ENCODE measurements around the gene MEIKIN.

DNA sequence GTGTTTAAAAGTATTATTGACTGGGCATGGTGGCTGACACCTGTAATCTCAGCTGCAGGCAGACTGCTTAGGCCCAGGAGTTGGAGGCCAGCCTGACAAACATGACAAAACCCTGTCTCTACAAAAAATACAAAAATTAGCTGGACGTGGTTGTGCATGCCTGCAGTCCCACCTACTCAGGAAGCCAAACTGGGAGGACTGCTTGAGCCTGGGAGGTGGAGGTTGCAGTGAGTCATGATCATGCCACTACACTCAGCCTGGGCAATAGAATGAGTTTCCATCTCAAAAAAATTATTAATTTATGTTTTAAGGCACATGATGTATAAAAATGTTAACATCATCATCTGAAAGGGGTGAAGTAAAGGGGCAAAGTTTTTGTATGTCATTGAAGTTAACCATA lies 98.9 kb downstream of the MEIKIN start:
- no peak for TF ChIP-seq CTCF (conservative IDR thresholded peaks at IDR 0.05; ENCODE audit: low read depth in 2 of 2)
- no peak for TF ChIP-seq CREB1 (CRISPR knock-in tag; IDR thresholded peaks at IDR 0.05; ENCODE audit: low read depth)
- TF ChIP-seq EZH2 (IDR thresholded peaks at IDR 0.05; ENCODE audit: low read depth, unreplicated experiment) = no peak
- TF ChIP-seq, protein P1, sequence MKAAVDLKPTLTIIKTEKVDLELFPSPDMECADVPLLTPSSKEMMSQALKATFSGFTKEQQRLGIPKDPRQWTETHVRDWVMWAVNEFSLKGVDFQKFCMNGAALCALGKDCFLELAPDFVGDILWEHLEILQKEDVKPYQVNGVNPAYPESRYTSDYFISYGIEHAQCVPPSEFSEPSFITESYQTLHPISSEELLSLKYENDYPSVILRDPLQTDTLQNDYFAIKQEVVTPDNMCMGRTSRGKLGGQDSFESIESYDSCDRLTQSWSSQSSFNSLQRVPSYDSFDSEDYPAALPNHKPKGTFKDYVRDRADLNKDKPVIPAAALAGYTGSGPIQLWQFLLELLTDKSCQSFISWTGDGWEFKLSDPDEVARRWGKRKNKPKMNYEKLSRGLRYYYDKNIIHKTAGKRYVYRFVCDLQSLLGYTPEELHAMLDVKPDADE (IDR thresholded peaks at IDR 0.05) = no peak
- TF ChIP-seq REST (IDR thresholded peaks at IDR 0.05; ENCODE audit: unreplicated experiment) = no peak
- no peak for TF ChIP-seq EZH2phosphoT487 (IDR thresholded peaks at IDR 0.05; ENCODE audit: unreplicated experiment)
- TF ChIP-seq, protein P2, sequence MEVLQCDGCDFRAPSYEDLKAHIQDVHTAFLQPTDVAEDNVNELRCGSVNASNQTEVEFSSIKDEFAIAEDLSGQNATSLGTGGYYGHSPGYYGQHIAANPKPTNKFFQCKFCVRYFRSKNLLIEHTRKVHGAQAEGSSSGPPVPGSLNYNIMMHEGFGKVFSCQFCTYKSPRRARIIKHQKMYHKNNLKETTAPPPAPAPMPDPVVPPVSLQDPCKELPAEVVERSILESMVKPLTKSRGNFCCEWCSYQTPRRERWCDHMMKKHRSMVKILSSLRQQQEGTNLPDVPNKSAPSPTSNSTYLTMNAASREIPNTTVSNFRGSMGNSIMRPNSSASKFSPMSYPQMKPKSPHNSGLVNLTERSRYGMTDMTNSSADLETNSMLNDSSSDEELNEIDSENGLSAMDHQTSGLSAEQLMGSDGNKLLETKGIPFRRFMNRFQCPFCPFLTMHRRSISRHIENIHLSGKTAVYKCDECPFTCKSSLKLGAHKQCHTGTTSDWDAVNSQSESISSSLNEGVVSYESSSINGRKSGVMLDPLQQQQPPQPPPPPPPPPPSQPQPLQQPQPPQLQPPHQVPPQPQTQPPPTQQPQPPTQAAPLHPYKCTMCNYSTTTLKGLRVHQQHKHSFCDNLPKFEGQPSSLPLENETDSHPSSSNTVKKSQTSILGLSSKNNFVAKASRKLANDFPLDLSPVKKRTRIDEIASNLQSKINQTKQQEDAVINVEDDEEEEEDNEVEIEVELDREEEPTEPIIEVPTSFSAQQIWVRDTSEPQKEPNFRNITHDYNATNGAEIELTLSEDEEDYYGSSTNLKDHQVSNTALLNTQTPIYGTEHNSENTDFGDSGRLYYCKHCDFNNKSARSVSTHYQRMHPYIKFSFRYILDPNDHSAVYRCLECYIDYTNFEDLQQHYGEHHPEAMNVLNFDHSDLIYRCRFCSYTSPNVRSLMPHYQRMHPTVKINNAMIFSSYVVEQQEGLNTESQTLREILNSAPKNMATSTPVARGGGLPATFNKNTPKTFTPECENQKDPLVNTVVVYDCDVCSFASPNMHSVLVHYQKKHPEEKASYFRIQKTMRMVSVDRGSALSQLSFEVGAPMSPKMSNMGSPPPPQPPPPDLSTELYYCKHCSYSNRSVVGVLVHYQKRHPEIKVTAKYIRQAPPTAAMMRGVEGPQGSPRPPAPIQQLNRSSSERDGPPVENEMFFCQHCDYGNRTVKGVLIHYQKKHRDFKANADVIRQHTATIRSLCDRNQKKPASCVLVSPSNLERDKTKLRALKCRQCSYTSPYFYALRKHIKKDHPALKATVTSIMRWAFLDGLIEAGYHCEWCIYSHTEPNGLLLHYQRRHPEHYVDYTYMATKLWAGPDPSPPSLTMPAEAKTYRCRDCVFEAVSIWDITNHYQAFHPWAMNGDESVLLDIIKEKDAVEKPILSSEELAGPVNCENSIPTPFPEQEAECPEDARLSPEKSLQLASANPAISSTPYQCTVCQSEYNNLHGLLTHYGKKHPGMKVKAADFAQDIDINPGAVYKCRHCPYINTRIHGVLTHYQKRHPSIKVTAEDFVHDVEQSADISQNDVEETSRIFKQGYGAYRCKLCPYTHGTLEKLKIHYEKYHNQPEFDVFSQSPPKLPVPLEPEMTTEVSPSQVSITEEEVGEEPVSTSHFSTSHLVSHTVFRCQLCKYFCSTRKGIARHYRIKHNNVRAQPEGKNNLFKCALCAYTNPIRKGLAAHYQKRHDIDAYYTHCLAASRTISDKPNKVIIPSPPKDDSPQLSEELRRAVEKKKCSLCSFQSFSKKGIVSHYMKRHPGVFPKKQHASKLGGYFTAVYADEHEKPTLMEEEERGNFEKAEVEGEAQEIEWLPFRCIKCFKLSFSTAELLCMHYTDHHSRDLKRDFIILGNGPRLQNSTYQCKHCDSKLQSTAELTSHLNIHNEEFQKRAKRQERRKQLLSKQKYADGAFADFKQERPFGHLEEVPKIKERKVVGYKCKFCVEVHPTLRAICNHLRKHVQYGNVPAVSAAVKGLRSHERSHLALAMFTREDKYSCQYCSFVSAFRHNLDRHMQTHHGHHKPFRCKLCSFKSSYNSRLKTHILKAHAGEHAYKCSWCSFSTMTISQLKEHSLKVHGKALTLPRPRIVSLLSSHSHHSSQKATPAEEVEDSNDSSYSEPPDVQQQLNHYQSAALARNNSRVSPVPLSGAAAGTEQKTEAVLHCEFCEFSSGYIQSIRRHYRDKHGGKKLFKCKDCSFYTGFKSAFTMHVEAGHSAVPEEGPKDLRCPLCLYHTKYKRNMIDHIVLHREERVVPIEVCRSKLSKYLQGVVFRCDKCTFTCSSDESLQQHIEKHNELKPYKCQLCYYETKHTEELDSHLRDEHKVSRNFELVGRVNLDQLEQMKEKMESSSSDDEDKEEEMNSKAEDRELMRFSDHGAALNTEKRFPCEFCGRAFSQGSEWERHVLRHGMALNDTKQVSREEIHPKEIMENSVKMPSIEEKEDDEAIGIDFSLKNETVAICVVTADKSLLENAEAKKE (CRISPR knock-in tag; IDR thresholded peaks at IDR 0.05) = no peak
- no peak for TF ChIP-seq POLR2AphosphoS5 (IDR thresholded peaks at IDR 0.05; ENCODE audit: low read depth)
- TF ChIP-seq STAT1 (IDR thresholded peaks at IDR 0.05; ENCODE audit: unreplicated experiment) = no peak
